ENCODE data around the gene DDX51. TPM values are rescaled to one million over a fixed set of nuclear protein-coding genes. Genes with fewer than 3 reads are reported as not detected.

The DDX51 gene
- total RNA-seq, 6 donors from 2014 or later, result 8.7 to 23.5 (median 19.2) TPM

- H3K9me3 ChIP-seq, result no peaks in the 10 kb centered on the region
- H3K4me3 ChIP-seq, result peak overlapping the region in 1 of 4 donors; percentile 3
- 86 to 90% methylated on average over 47 to 51 of the region's 51 CpGs for WGBS, 2 donors
- ATAC-seq (ENCODE audit: low FRiP score in 2 of 2) (no peak), DNase-seq (peak in 1 of 2 donors; percentile 77)
- H3K27ac ChIP-seq, result no peak overlapping the region
- H3K27me3 ChIP-seq, result no peaks in the 10 kb centered on the region
- H3K4me1 ChIP-seq, result peaks cover 0 to 12% (median 6%) of the 10 kb centered on the region in 4 donors
- H3K36me3 ChIP-seq, result peaks cover 2 to 38% (median 17%) of the 10 kb centered on the region in 4 donors
- TF ChIP-seq EP300 (IDR thresholded peaks at IDR 0.05) (no peak), POLR2AphosphoS5 (IDR thresholded peaks at IDR 0.05) (no peak), CTCF (IDR thresholded peaks at IDR 0.05) (no peak), POLR2A (IDR thresholded peaks at IDR 0.05) (no peak)
Measured at GRCh38 chr12:132154941-132155770, 11.0 kb upstream of the DDX51 start.

GRCh38 chr12:132154341-132154761 is 10.2 kb upstream of the DDX51 start:
- DNase-seq, result no peak
- Histone ChIP-seq H3K36me3 (peaks cover 2 to 38% (median 19%) of the 10 kb centered on the region in 4 donors), H3K4me1 (peaks cover 0 to 12% (median 6%) of the 10 kb centered on the region in 4 donors), H3K9me3 (no peaks in the 10 kb centered on the region), H3K4me3 (peak overlapping the region in 3 of 4 donors; percentile 17 to 37 (median 32)), H3K27me3 (no peaks in the 10 kb centered on the region), H3K27ac (no peak overlapping the region)
- TF ChIP-seq CTCF (IDR thresholded peaks at IDR 0.05) (no peak), EP300 (IDR thresholded peaks at IDR 0.05) (no peak), POLR2AphosphoS5 (IDR thresholded peaks at IDR 0.05) (no peak), POLR2A (IDR thresholded peaks at IDR 0.05) (no peak)
- ATAC-seq (ENCODE audit: low FRiP score in 2 of 2), result peak; percentile 9 to 13
- WGBS, 2 donors, result 58 to 67% methylated on average over 16 to 21 of the region's 21 CpGs

GRCh38 chr12:132153501-132154340 is 9.6 kb upstream of the DDX51 start:
- Histone ChIP-seq H3K36me3 (peaks cover 2 to 38% (median 19%) of the 10 kb centered on the region in 4 donors), H3K4me1 (peaks cover 0 to 12% (median 6%) of the 10 kb centered on the region in 4 donors), H3K4me3 (peak overlapping the region in 3 of 4 donors; percentile 17 to 37 (median 32)), H3K27ac (no peak overlapping the region), H3K9me3 (no peaks in the 10 kb centered on the region), H3K27me3 (no peaks in the 10 kb centered on the region)
- 49 to 50% methylated on average over 19 to 35 of the region's 41 CpGs for WGBS, 2 donors
- peak; percentile 83 to 95 (median 89) for TF ChIP-seq CTCF (IDR thresholded peaks at IDR 0.05)
- TF ChIP-seq POLR2AphosphoS5 (IDR thresholded peaks at IDR 0.05), result no peak
- no peak for TF ChIP-seq EP300 (IDR thresholded peaks at IDR 0.05)
- DNase-seq, result peak; percentile 67 to 92
- peak; percentile 89 to 93 for ATAC-seq (ENCODE audit: low FRiP score in 2 of 2)

- no peak overlapping the region for H3K4me3 ChIP-seq
- peak; percentile 6 to 72 for DNase-seq
- H3K9me3 ChIP-seq, result no peaks in the 10 kb centered on the region
- no peaks in the 10 kb centered on the region for H3K27me3 ChIP-seq
- WGBS, 2 donors, result 94 to 95% methylated on average over 20 of the region's 20 CpGs
- H3K4me1 ChIP-seq, result peaks cover 0 to 12% (median 6%) of the 10 kb centered on the region in 4 donors
- no peak for ATAC-seq (ENCODE audit: low FRiP score in 2 of 2)
- TF ChIP-seq EP300 (IDR thresholded peaks at IDR 0.05), result no peak
- no peak for TF ChIP-seq POLR2AphosphoS5 (IDR thresholded peaks at IDR 0.05)
- no peak for TF ChIP-seq CTCF (IDR thresholded peaks at IDR 0.05)
- TF ChIP-seq POLR2A (IDR thresholded peaks at IDR 0.05), result no peak
- H3K36me3 ChIP-seq, result peaks cover 2 to 39% (median 23%) of the 10 kb centered on the region in 4 donors
- no peak overlapping the region for H3K27ac ChIP-seq
Measured at GRCh38 chr12:132152953-132153352, 8.8 kb upstream of the DDX51 start.

All from upper lobe of left lung (tissue), 6 donors.